SK-N-SH (cell line): ENCODE data around the gene NELFE. TPM values are rescaled to one million over a fixed set of nuclear protein-coding genes. Genes with fewer than 3 reads are reported as not detected.

ENCODE experiments used
- CTCF ChIA-PET: fragments of 300-600, 350-600 bp; formaldehyde crosslinking; extraction: SDS; loops from one replicate; lab custom pipeline; 2021; lab: Yijun Ruan, JAX
- POLR2A ChIA-PET: fragments of 350-600 bp; sonication (Branson Sonifier 250); formaldehyde crosslinking; extraction: SDS; loops from one replicate; lab custom pipeline; 2020; ENCODE audit warnings: antibody characterized with exemption, inconsistent platforms; lab: Yijun Ruan, JAX
- DNase-seq: peaks from one replicate; pipeline ENCODE4 v3.0.0; 2012
- H2AFZ ChIP-seq: fragments of 200-600 bp; sonication (generic); 2 replicates; pipeline ENCODE4 v1.8.1; 2016; ENCODE audit warnings: antibody characterized with exemption, mild to moderate bottlenecking, low read depth
- H3F3A ChIP-seq: fragments of 200-600 bp; sonication (generic); replicated peaks from 2 replicates; pipeline ENCODE3; 2016; ENCODE audit warnings: antibody characterized with exemption, mild to moderate bottlenecking; ENCODE audit not compliant: insufficient read depth
- H3K27ac ChIP-seq, 2 experiments: fragments of 200-500 bp in 1 of 2; fragments of 200-600 bp in 1 of 2; sonication (Bioruptor generic) in 1 of 2; sonication (generic), shearing (Covaris generic) in 1 of 2; 2 replicates each; pipeline versions ENCODE4 v1.5.1 to v1.6.1; 2014 to 2016; ENCODE audit warnings: low read depth in 2 of 2, inconsistent platforms in 1 of 2, low read length in 1 of 2, mild to moderate bottlenecking in 1 of 2, mixed read lengths in 1 of 2
- H3K27me3 ChIP-seq: fragments of 200-600 bp; sonication (generic), shearing (Covaris generic); 2 replicates; pipeline ENCODE4 v1.6.1; 2016; ENCODE audit warnings: mixed run types; ENCODE audit not compliant: insufficient read depth
- H3K36me3 ChIP-seq, 2 experiments: fragments of 200-500 bp in 1 of 2; fragments of 200-600 bp in 1 of 2; sonication (Bioruptor generic) in 1 of 2; sonication (generic) in 1 of 2; replicated peaks in 1 of 2; 2 replicates each; pipeline versions ENCODE3 to v1.5.1; 2014 to 2016; ENCODE audit warnings: low read length in 1 of 2, mild to moderate bottlenecking in 1 of 2; ENCODE audit not compliant: insufficient read depth in 2 of 2, control insufficient read depth in 1 of 2
- H3K4me1 ChIP-seq, 2 experiments: fragments of 200-500 bp in 1 of 2; fragments of 200-600 bp in 1 of 2; sonication (Bioruptor generic) in 1 of 2; sonication (generic), shearing (Covaris generic) in 1 of 2; 2 replicates each; pipeline versions ENCODE4 v1.5.1 to v1.6.1; 2014 to 2016; ENCODE audit warnings: low read depth in 1 of 2, low read length in 1 of 2, mixed run types in 1 of 2; ENCODE audit not compliant: insufficient read depth in 2 of 2, control insufficient read depth in 1 of 2
- H3K4me2 ChIP-seq: fragments of 200-600 bp; sonication (generic), shearing (Covaris generic); 2 replicates; pipeline ENCODE4 v1.6.1; 2017; ENCODE audit warnings: mixed run types
- H3K4me3 ChIP-seq, 2 experiments: fragments of 200-500 bp in 1 of 2; fragments of 200-600 bp in 1 of 2; sonication (Bioruptor generic) in 1 of 2; sonication (generic), shearing (Covaris generic) in 1 of 2; 2 replicates each; pipeline versions ENCODE4 v1.5.1 to v1.8.1; 2014 to 2016; ENCODE audit warnings: low read depth in 2 of 2, inconsistent platforms in 1 of 2, low read length in 1 of 2, mild to moderate bottlenecking in 1 of 2, mixed read lengths in 1 of 2, moderate library complexity in 1 of 2
- H3K79me2 ChIP-seq: fragments of 200-600 bp; sonication (generic); 2 replicates; pipeline ENCODE4 v1.8.1; 2017; ENCODE audit warnings: mild to moderate bottlenecking; ENCODE audit not compliant: insufficient read depth
- H3K9ac ChIP-seq: fragments of 200-600 bp; sonication (generic); 2 replicates; pipeline ENCODE4 v1.6.1; 2017; ENCODE audit warnings: mixed run types
- H3K9me2 ChIP-seq: fragments of 200-600 bp; sonication (generic); 2 replicates; pipeline ENCODE4 v1.6.1; 2017; ENCODE audit warnings: mixed run types
- H3K9me3 ChIP-seq: fragments of 200-600 bp; sonication (generic); 2 replicates; pipeline ENCODE4 v1.6.1; 2017; ENCODE audit warnings: mixed run types, mild to moderate bottlenecking, moderate library complexity
- H4K20me1 ChIP-seq: fragments of 200-600 bp; sonication (generic); 2 replicates; pipeline ENCODE4 v1.6.1; 2017; ENCODE audit warnings: mild to moderate bottlenecking, mixed run types; ENCODE audit not compliant: insufficient read depth
- CTCF ChIP-seq: fragments of 200-600 bp; sonication (generic); IDR thresholded peaks from 2 replicates; pipeline ENCODE4 v1.6.1; 2017; ENCODE audit warnings: antibody characterized with exemption, mild to moderate bottlenecking, moderate library complexity
- EP300 ChIP-seq, 2 experiments: IDR thresholded peaks; 2 replicates each; pipeline versions ENCODE4 v1.4.0 to v1.6.1; 2012; ENCODE audit warnings: borderline replicate concordance in 1 of 2, low read depth in 1 of 2, low read length in 1 of 2
- EZH2phosphoT487 ChIP-seq: fragments of 200-600 bp; sonication (generic); IDR thresholded peaks from 2 replicates; pipeline ENCODE4 v1.6.1; 2017; ENCODE audit warnings: low read depth, mixed run types, mild to moderate bottlenecking, antibody characterized with exemption, moderate library complexity, borderline replicate concordance
- FOSL2 ChIP-seq: IDR thresholded peaks from 2 replicates; pipeline ENCODE4 v1.4.0; 2012; ENCODE audit warnings: low read depth, mild to moderate bottlenecking, moderate library complexity, borderline replicate concordance
- FOXJ3 ChIP-seq: sonication (generic); formaldehyde crosslinking; IDR thresholded peaks from 2 replicates; pipeline ENCODE4 v1.5.1; 2020; ENCODE audit warnings: mild to moderate bottlenecking, missing genetic modification reagents
- IRF3 ChIP-seq: fragments of 150-350 bp; IDR thresholded peaks from 2 replicates; pipeline ENCODE4 v1.6.1; 2016; ENCODE audit warnings: mild to moderate bottlenecking, low read depth, low read length
- MEF2A ChIP-seq: IDR thresholded peaks from 2 replicates; pipeline ENCODE4 v1.4.0; 2012; ENCODE audit warnings: low read depth, borderline replicate concordance
- NFIC ChIP-seq: IDR thresholded peaks from 2 replicates; pipeline ENCODE4 v1.4.0; 2012; ENCODE audit warnings: borderline replicate concordance
- POLR2AphosphoS5 ChIP-seq: IDR thresholded peaks from 2 replicates; pipeline ENCODE4 v1.6.1; 2012; ENCODE audit warnings: low read depth, low read length
- RAD21 ChIP-seq: IDR thresholded peaks from 2 replicates; pipeline ENCODE4 v1.6.1; 2012; ENCODE audit warnings: mild to moderate bottlenecking, low read length
- RFX5 ChIP-seq: IDR thresholded peaks from 2 replicates; pipeline ENCODE4 v1.6.1; 2012; ENCODE audit warnings: mild to moderate bottlenecking, improper control_type of control experiment, low read length
- SMC3 ChIP-seq: IDR thresholded peaks from 2 replicates; pipeline ENCODE4 v1.6.1; 2012; ENCODE audit warnings: low read depth, low read length, improper control_type of control experiment
- TAF1 ChIP-seq: IDR thresholded peaks from 2 replicates; pipeline ENCODE4 v1.6.1; 2012; ENCODE audit warnings: low read depth, mild to moderate bottlenecking, low read length, moderate library complexity, borderline replicate concordance
- TEAD4 ChIP-seq: IDR thresholded peaks from 2 replicates; pipeline ENCODE4 v1.4.0; 2012; ENCODE audit warnings: mild to moderate bottlenecking, borderline replicate concordance; ENCODE audit not compliant: insufficient read depth
- USF1 ChIP-seq: IDR thresholded peaks from 2 replicates; pipeline ENCODE4 v1.4.0; 2012; ENCODE audit warnings: low read depth, borderline replicate concordance
- USF2 ChIP-seq: fragments of 150-350 bp; IDR thresholded peaks from 2 replicates; pipeline ENCODE4 v1.6.1; 2017; ENCODE audit warnings: antibody characterized with exemption, low read length, low read depth, borderline replicate concordance
- YY1 ChIP-seq: IDR thresholded peaks from 2 replicates; pipeline ENCODE4 v1.4.0; 2012; ENCODE audit warnings: low read depth, mild to moderate bottlenecking
- WGBS: methylation state at CpG from one replicate; pipeline ENCODE4 v1.1.6; 2017; ENCODE audit warnings: low lambda C conversion rate; 5-methylcytosine and 5-hydroxymethylcytosine counted together
- polyA plus RNA-seq, 3 experiments: library from polyadenylated mRNA; depleted of rRNA; stranded (reverse); fragments of >200 nt; gene quantifications; 2 replicates each; pipeline ENCODE4 v1.2.3, GENCODE V29; 2012

NELFE gene
- polyA plus RNA-seq, 1 of the 3 experiments (the other 2 are of a cell fraction), result 116 TPM

- ChIA-PET CTCF (interaction anchor here (5.1 kb wide), 1 partner anchor 14 kb away, joined by 29 read pairs; no protein-coding TSS in a partner anchor), POLR2A (no interaction called here)
- 94% methylated on average over 4 of the region's 7 CpGs for WGBS
- TF ChIP-seq FOXJ3 (CRISPR knock-in tag), result no peak
- TF ChIP-seq YY1, result no peak
- TF ChIP-seq USF1, result no peak
- TF ChIP-seq TEAD4, result no peak
- TF ChIP-seq NFIC, result no peak
- TF ChIP-seq TAF1, result no peak
- no peaks in the 10 kb centered on the region for H4K20me1 ChIP-seq
- peaks cover 7% of the 10 kb centered on the region for H3F3A ChIP-seq
- no peak overlapping the region for H3K9ac ChIP-seq
- H3K4me3 ChIP-seq, result no peak overlapping the region
- no peak overlapping the region for H2AFZ ChIP-seq
- no peaks in the 10 kb centered on the region for H3K9me2 ChIP-seq
- no peak overlapping the region for H3K27ac ChIP-seq
- no peaks in the 10 kb centered on the region for H3K9me3 ChIP-seq
- H3K4me2 ChIP-seq, result no peak overlapping the region
- peaks cover 5 to 18% of the 10 kb centered on the region in 2 experiments; a peak in 1 of 4 replicates for H3K4me1 ChIP-seq
- H3K79me2 ChIP-seq, result peaks cover 15% of the 10 kb centered on the region; the same call in 1 of the 2 replicates
- H3K36me3 ChIP-seq, result peaks cover 25 to 82% of the 10 kb centered on the region in 2 experiments
- no peaks in the 10 kb centered on the region for H3K27me3 ChIP-seq
- no peak for DNase-seq
Measured at GRCh38 chr6:31966506-31966905, 7.7 kb upstream of the NELFE start.

- Histone ChIP-seq H3K4me3 (no peak overlapping the region), H3K27me3 (no peaks in the 10 kb centered on the region), H3K4me2 (no peak overlapping the region), H3K9me3 (no peaks in the 10 kb centered on the region), H3K27ac (no peak overlapping the region), H4K20me1 (no peaks in the 10 kb centered on the region), H3K9ac (no peak overlapping the region), H2AFZ (no peak overlapping the region), H3K36me3 (peaks cover 31 to 90% of the 10 kb centered on the region in 2 experiments), H3K4me1 (peaks cover 5 to 10% of the 10 kb centered on the region in 2 experiments; a peak in 1 of 4 replicates), H3F3A (peaks cover 3% of the 10 kb centered on the region), H3K79me2 (peaks cover 11% of the 10 kb centered on the region; the same call in 1 of the 2 replicates), H3K9me2 (no peaks in the 10 kb centered on the region)
- ChIA-PET CTCF (no interaction called here), POLR2A (no interaction called here)
- DNase-seq, result no peak
- WGBS, result 95% methylated on average over 13 of the region's 13 CpGs
- no peak for TF ChIP-seq FOSL2
- no peak for TF ChIP-seq CTCF
- TF ChIP-seq USF1, result no peak
- TF ChIP-seq IRF3, result no peak
- TF ChIP-seq RAD21, result no peak
- no peak for TF ChIP-seq POLR2AphosphoS5
- no peak for TF ChIP-seq SMC3
- no peak for TF ChIP-seq RFX5
- TF ChIP-seq USF2, result no peak
- no peak for TF ChIP-seq EZH2phosphoT487
- no peak for TF ChIP-seq MEF2A
- no peak for TF ChIP-seq YY1
- TF ChIP-seq EP300 (IDR thresholded peaks at IDR 0.05; ENCODE audit: borderline replicate concordance in 1 of 2, low read depth in 1 of 2, low read length in 1 of 2), result no peak
- TF ChIP-seq, all 33 proteins: peak for 0
Measured at GRCh38 chr6:31965700-31966099, 6.9 kb upstream of the NELFE start.
